ENCODE data around the gene KCNJ11.

- TF ChIP-seq CTCF (conservative IDR thresholded peaks at IDR 0.05; ENCODE audit: low read depth, low read length) (peak; percentile 53), POLR2A (IDR thresholded peaks at IDR 0.05; ENCODE audit: low read depth, low read length) (no peak), MAZ (IDR thresholded peaks at IDR 0.05; ENCODE audit: borderline replicate concordance, low read depth, low read length) (peak; percentile 78; the same call in 1 of the 2 replicates), CEBPB (IDR thresholded peaks at IDR 0.05; ENCODE audit: low read depth, low read length) (no peak), RAD21 (IDR thresholded peaks at IDR 0.05; ENCODE audit: low read length) (no peak), BHLHE40 (IDR thresholded peaks at IDR 0.05; ENCODE audit: low read depth, low read length) (no peak)
These were observed 925 bp upstream of the KCNJ11 start for GRCh38 chr11:17389211-17389956.
